Astrocyte of the hippocampus (primary cell): ENCODE data around the gene BNIP5.

Experiments used
- DNase-seq: peaks from one replicate; pipeline ENCODE4 v3.0.0; 2011; ENCODE audit warnings: low read depth, low spot score

The BNIP5 gene

GRCh38 chr6:36267731-36268477, 68.8 kb downstream of the BNIP5 start:
- DNase-seq, result no peak

DNA sequence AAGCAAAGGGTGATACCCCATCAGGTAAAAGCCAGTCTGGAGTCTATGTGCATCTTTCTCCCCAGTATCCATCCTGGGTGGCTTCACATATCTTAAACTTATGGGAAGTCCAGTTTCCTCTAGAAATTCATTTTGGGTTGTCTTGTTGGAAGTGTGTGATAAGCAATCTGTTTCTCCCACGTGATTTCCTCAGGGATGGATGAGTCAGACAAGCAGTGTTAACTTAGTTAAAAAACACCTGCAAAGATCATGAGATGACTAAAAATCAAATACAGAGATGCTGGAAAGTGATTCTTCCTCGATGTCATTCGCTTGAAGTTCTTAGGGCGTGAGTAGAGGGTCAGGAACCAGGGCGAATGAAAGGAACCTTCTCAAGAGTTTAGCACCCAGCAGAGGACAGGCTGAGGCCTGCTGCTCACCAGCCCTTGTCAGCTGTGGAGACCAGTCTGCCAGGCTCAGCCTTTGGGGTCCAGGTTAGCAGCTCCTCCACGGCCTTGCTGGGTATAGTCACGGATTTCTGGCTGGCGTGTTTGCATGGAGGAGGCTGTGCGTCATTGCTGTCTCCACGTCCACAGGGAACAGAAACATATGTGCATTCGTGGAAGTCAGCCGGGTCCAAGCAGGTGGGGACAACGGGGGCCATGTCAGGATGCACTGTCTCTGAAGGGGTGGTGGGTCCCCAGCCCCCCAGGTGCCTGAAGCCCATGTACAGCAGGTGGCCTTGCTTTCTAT, 69.6 kb downstream of the BNIP5 start:
- DNase-seq, result no peak
